HEK293 (cell line): ENCODE data around the gene SEMA3D.

ENCODE experiments used
- CTCF ChIA-PET: fragments of 350-600 bp; formaldehyde crosslinking; extraction: SDS; loops from one replicate; lab custom pipeline; 2021; ENCODE audit warnings: antibody characterized with exemption; lab: Yijun Ruan, JAX
- POLR2A ChIA-PET: fragments of 300-600 bp; formaldehyde crosslinking; extraction: SDS; loops from one replicate; lab custom pipeline; 2020; ENCODE audit warnings: antibody characterized with exemption, inconsistent platforms; lab: Yijun Ruan, JAX
- H3K27ac ChIP-seq: fragments of 200-500 bp; sonication (Bioruptor generic); 2 replicates; pipeline ENCODE4 v1.5.1; 2014; ENCODE audit warnings: low read depth, low read length, control low read depth, inconsistent platforms; ENCODE audit errors: extremely low read depth
- H3K36me3 ChIP-seq, 2 experiments: fragments of 200-500 bp in 1 of 2; sonication (Bioruptor generic) in 1 of 2; 1 replicate in 1 of 2; 2 replicates in 1 of 2; pipeline ENCODE4 v1.5.1; 2014 to 2017; ENCODE audit warnings: inconsistent platforms in 2 of 2, low read length in 2 of 2; ENCODE audit not compliant: control insufficient read depth in 2 of 2, insufficient read depth in 1 of 2
- H3K4me1 ChIP-seq: fragments of 200-500 bp; sonication (Bioruptor generic); 2 replicates; pipeline ENCODE4 v1.5.1; 2014; ENCODE audit warnings: mild to moderate bottlenecking, low read length, inconsistent platforms; ENCODE audit not compliant: control insufficient read depth, insufficient read depth
- H3K4me3 ChIP-seq: 2 replicates; pipeline ENCODE4 v1.5.1; 2011; ENCODE audit warnings: low read depth, mild to moderate bottlenecking, control low read depth, low read length, moderate library complexity
- H3K9me3 ChIP-seq: fragments of 200-500 bp; sonication (Bioruptor generic); 2 replicates; pipeline ENCODE4 v1.5.1; 2014; ENCODE audit warnings: low read depth, low read length, inconsistent platforms; ENCODE audit not compliant: control insufficient read depth, insufficient read depth
- KLF9 ChIP-seq: fragments of 450-650 bp; formaldehyde crosslinking; IDR thresholded peaks from 2 replicates; pipeline ENCODE4 v1.5.1; 2016; ENCODE audit warnings: missing biosample characterization, missing genetic modification characterization, low read depth
- MZF1 ChIP-seq: fragments of 450-650 bp; formaldehyde crosslinking; IDR thresholded peaks from 2 replicates; pipeline ENCODE4 v1.5.1; 2017; ENCODE audit warnings: missing biosample characterization, missing genetic modification characterization, borderline replicate concordance
- PRDM1 ChIP-seq: fragments of 450-650 bp; formaldehyde crosslinking; IDR thresholded peaks from 2 replicates; pipeline ENCODE4; 2016; ENCODE audit warnings: missing biosample characterization, missing genetic modification characterization
- SCRT2 ChIP-seq: fragments of 450-650 bp; formaldehyde crosslinking; IDR thresholded peaks from 2 replicates; pipeline ENCODE4 v1.5.1; 2016; ENCODE audit warnings: missing biosample characterization, missing genetic modification characterization
- SP2 ChIP-seq: fragments of 450-650 bp; formaldehyde crosslinking; IDR thresholded peaks from 2 replicates; pipeline ENCODE4 v1.5.1; 2016; ENCODE audit warnings: missing biosample characterization, missing genetic modification characterization
- ZFP69B ChIP-seq: fragments of 450-650 bp; formaldehyde crosslinking; IDR thresholded peaks from 2 replicates; pipeline ENCODE4 v1.5.1; 2016; ENCODE audit warnings: missing biosample characterization, missing genetic modification characterization
- ZNF114 ChIP-seq: fragments of 450-650 bp; formaldehyde crosslinking; IDR thresholded peaks from 2 replicates; pipeline ENCODE4 v1.5.0; 2017; ENCODE audit warnings: missing biosample characterization, missing genetic modification characterization
- ZNF133 ChIP-seq: fragments of 450-650 bp; formaldehyde crosslinking; IDR thresholded peaks from 2 replicates; pipeline ENCODE4 v1.5.1; 2016; ENCODE audit warnings: missing biosample characterization, missing genetic modification characterization
- ZNF140 ChIP-seq: fragments of 450-650 bp; formaldehyde crosslinking; IDR thresholded peaks from 2 replicates; pipeline ENCODE4 v1.5.1; 2016; ENCODE audit warnings: missing biosample characterization, missing genetic modification characterization
- ZNF19 ChIP-seq: fragments of 450-650 bp; formaldehyde crosslinking; IDR thresholded peaks from 2 replicates; pipeline ENCODE4; 2016; ENCODE audit warnings: missing biosample characterization, missing genetic modification characterization, low read depth
- ZNF221 ChIP-seq: fragments of 450-650 bp; formaldehyde crosslinking; IDR thresholded peaks from 2 replicates; pipeline ENCODE4 v1.5.1; 2017; ENCODE audit warnings: missing biosample characterization, missing genetic modification characterization, borderline replicate concordance
- ZNF350 ChIP-seq: fragments of 450-650 bp; formaldehyde crosslinking; IDR thresholded peaks from 2 replicates; pipeline ENCODE4 v1.5.0; 2017; ENCODE audit warnings: missing biosample characterization, mild to moderate bottlenecking, missing genetic modification characterization
- ZNF366 ChIP-seq: fragments of 450-650 bp; formaldehyde crosslinking; conservative IDR thresholded peaks from 2 replicates; pipeline ENCODE4 v1.5.1; 2016; ENCODE audit warnings: missing biosample characterization, missing genetic modification characterization
- ZNF37A ChIP-seq: fragments of 450-650 bp; IDR thresholded peaks from 2 replicates; pipeline ENCODE4 v1.5.1; 2018; ENCODE audit warnings: missing biosample characterization, missing genetic modification characterization
- ZNF596 ChIP-seq: fragments of 450-650 bp; IDR thresholded peaks from 2 replicates; pipeline ENCODE4 v1.5.0; 2018; ENCODE audit warnings: missing biosample characterization, mild to moderate bottlenecking, missing genetic modification characterization, moderate library complexity
- ZNF664 ChIP-seq: fragments of 450-650 bp; formaldehyde crosslinking; IDR thresholded peaks from 2 replicates; pipeline ENCODE4 v1.5.1; 2016; ENCODE audit warnings: missing biosample characterization, missing genetic modification characterization
- ZNF677 ChIP-seq: fragments of 450-650 bp; IDR thresholded peaks from 2 replicates; pipeline ENCODE4 v1.5.0; 2018; ENCODE audit warnings: missing biosample characterization, mild to moderate bottlenecking, missing genetic modification characterization, moderate library complexity
- ZNF843 ChIP-seq: fragments of 450-650 bp; formaldehyde crosslinking; IDR thresholded peaks from 2 replicates; pipeline ENCODE4 v1.5.1; 2016; ENCODE audit warnings: missing biosample characterization, missing genetic modification characterization
- TF ChIP-seq, protein P1 (sequence below): fragments of 450-650 bp; formaldehyde crosslinking; IDR thresholded peaks from 2 replicates; pipeline ENCODE4 v1.5.1; 2016; ENCODE audit warnings: missing biosample characterization, missing genetic modification characterization
- TF ChIP-seq, protein P2 (sequence below): fragments of 450-650 bp; formaldehyde crosslinking; IDR thresholded peaks from 2 replicates; pipeline ENCODE4 v1.5.1; 2016; ENCODE audit warnings: missing biosample characterization, missing genetic modification characterization
- TF ChIP-seq, protein P3 (sequence below): fragments of 450-650 bp; formaldehyde crosslinking; IDR thresholded peaks from 2 replicates; pipeline ENCODE4 v1.5.1; 2016; ENCODE audit warnings: missing biosample characterization, missing genetic modification characterization

SEMA3D gene

DNA sequence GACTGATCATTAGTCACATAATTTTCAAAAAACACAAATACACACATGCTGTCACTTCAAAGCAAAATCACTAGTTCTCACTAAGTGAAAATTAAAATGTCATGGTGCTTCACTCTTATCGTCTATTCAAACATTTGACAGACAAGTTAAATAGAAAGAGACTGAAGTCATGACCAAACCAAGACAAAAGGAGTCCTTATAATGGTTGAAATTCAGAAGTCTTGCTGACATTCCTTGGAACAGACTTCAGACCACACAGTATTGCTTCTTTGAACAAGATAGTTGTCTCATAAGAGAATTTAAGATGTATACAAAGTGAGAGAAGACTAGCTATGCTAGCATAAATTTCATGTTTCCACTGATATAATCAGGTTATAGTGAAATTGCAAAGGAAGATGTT is 119.5 kb downstream of the SEMA3D start:
- Histone ChIP-seq H3K4me1 (peaks cover 11% of the 10 kb centered on the region), H3K9me3 (no peaks in the 10 kb centered on the region)
- no peak for TF ChIP-seq ZNF677 (tag by site-specific recombination)
- TF ChIP-seq, protein P1, sequence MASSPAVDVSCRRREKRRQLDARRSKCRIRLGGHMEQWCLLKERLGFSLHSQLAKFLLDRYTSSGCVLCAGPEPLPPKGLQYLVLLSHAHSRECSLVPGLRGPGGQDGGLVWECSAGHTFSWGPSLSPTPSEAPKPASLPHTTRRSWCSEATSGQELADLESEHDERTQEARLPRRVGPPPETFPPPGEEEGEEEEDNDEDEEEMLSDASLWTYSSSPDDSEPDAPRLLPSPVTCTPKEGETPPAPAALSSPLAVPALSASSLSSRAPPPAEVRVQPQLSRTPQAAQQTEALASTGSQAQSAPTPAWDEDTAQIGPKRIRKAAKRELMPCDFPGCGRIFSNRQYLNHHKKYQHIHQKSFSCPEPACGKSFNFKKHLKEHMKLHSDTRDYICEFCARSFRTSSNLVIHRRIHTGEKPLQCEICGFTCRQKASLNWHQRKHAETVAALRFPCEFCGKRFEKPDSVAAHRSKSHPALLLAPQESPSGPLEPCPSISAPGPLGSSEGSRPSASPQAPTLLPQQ (tag by site-specific recombination) = no peak
- no peak for TF ChIP-seq ZNF596 (tag by site-specific recombination)
- TF ChIP-seq, protein P2, sequence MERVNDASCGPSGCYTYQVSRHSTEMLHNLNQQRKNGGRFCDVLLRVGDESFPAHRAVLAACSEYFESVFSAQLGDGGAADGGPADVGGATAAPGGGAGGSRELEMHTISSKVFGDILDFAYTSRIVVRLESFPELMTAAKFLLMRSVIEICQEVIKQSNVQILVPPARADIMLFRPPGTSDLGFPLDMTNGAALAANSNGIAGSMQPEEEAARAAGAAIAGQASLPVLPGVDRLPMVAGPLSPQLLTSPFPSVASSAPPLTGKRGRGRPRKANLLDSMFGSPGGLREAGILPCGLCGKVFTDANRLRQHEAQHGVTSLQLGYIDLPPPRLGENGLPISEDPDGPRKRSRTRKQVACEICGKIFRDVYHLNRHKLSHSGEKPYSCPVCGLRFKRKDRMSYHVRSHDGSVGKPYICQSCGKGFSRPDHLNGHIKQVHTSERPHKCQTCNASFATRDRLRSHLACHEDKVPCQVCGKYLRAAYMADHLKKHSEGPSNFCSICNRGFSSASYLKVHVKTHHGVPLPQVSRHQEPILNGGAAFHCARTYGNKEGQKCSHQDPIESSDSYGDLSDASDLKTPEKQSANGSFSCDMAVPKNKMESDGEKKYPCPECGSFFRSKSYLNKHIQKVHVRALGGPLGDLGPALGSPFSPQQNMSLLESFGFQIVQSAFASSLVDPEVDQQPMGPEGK (tag by site-specific recombination) = no peak
- no peak for TF ChIP-seq ZNF221 (tag by site-specific recombination)
- TF ChIP-seq ZNF140 (tag by site-specific recombination) = no peak
- TF ChIP-seq SP2 (tag by site-specific recombination) = no peak
- no peak for TF ChIP-seq ZNF37A (tag by site-specific recombination)
- TF ChIP-seq ZNF350 (tag by site-specific recombination) = no peak
- TF ChIP-seq ZNF19 (tag by site-specific recombination) = no peak
- TF ChIP-seq KLF9 (tag by site-specific recombination) = no peak
- TF ChIP-seq, all 188 proteins: peak for 0
- Histone ChIP-seq H3K4me3 (no peak overlapping the region), H3K36me3 (no peaks in the 10 kb centered on the region), H3K27ac (no peak overlapping the region)
- ChIA-PET CTCF (no interaction called here), POLR2A (no interaction called here)

DNA sequence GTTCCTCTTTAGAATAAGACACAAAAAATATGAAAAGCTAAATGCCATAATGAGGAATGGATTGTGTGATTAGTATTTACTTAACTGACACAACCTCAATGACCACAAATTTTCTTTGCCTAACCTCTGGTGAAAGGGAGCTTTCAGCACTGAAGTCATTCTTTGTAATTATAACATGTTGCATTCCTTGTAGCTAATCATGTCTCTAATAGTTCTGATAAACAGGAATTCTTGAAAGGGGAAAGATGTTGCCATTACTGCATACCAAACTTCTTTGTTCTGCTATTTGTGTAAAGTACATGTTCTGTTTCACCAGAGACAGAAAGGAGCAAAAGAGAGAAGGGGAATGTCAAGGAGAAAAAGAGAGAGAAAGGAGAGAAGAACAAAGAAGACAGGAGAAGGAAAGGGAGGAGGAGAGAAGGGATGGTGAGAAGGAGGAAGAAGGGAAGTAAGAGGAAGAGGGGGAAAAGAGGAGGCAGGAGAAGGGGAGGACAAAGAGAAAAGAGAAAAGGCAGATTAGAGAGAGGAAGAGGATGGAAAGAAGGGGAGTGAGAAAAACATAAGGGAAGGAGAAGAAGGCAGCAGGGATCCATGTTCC is 120.9 kb downstream of the SEMA3D start:
- TF ChIP-seq ZNF133 (tag by site-specific recombination) (no peak), ZNF114 (tag by site-specific recombination) (no peak), ZNF366 (peak; percentile 71), SCRT2 (tag by site-specific recombination) (0 out of 2 replicates have a peak, but pooled peaks have one; percentile 15), PRDM1 (tag by site-specific recombination) (peak; percentile 73), ZNF843 (tag by site-specific recombination) (no peak)
- Histone ChIP-seq H3K27ac (no peak overlapping the region), H3K9me3 (no peaks in the 10 kb centered on the region), H3K4me1 (peaks cover 11% of the 10 kb centered on the region), H3K4me3 (no peak overlapping the region), H3K36me3 (no peaks in the 10 kb centered on the region)
- POLR2A ChIA-PET = interaction anchor here (0.5 kb wide), 1 partner anchor 1698 kb away, joined by 3 read pairs; no protein-coding TSS in a partner anchor
- CTCF ChIA-PET = interaction anchor here (0.7 to 1.0 kb wide), 2 partner anchors 128 to 490 kb away, joined by 3 read pairs; no protein-coding TSS in a partner anchor

DNA sequence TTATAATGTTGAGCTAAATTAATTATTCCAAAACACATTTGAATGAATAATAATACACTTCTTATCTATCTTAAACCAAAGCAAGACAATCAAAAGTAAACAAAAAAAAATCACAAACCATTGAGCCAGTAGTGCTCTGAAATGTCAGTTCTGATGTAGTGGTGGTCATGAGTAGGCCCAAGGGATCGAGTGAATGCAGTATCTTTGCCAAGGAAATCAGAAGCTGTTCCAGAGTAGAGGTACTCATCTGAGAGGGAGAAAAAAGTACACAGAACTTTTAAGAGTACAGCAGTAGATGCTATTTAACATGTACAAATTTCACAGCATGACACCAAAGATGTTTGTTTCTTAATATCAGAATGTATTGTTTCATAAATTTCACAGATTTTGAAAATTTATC is 121.5 kb downstream of the SEMA3D start:
- TF ChIP-seq ZNF664 (tag by site-specific recombination) (no peak), ZFP69B (no peak), MZF1 (tag by site-specific recombination) (peak; percentile 21; the same call in 1 of the 2 replicates)
- TF ChIP-seq, protein P3, sequence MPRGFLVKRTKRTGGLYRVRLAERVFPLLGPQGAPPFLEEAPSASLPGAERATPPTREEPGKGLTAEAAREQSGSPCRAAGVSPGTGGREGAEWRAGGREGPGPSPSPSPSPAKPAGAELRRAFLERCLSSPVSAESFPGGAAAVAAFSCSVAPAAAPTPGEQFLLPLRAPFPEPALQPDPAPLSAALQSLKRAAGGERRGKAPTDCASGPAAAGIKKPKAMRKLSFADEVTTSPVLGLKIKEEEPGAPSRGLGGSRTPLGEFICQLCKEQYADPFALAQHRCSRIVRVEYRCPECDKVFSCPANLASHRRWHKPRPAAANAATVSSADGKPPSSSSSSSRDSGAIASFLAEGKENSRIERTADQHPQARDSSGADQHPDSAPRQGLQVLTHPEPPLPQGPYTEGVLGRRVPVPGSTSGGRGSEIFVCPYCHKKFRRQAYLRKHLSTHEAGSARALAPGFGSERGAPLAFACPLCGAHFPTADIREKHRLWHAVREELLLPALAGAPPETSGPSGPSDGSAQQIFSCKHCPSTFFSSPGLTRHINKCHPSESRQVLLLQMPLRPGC (tag by site-specific recombination) = no peak
- TF ChIP-seq, all 188 proteins: peak for 1
- POLR2A ChIA-PET = no interaction called here
- H3K36me3 ChIP-seq = no peaks in the 10 kb centered on the region
- H3K4me3 ChIP-seq = no peak overlapping the region
- CTCF ChIA-PET = interaction anchor here (1.0 kb wide), 1 partner anchor 129 kb away, joined by 3 read pairs; no protein-coding TSS in a partner anchor
- peaks cover 8% of the 10 kb centered on the region for H3K4me1 ChIP-seq
- H3K9me3 ChIP-seq = no peaks in the 10 kb centered on the region
- no peak overlapping the region for H3K27ac ChIP-seq
